T-helper 9 cell (primary cell): ENCODE results near the gene GMEB2.
"Not testable (repeated sequence)": the region's sequence is repeated elsewhere in the genome, so short reads cannot be mapped to it uniquely, and the experiment has no call there.

Experiments used
- DNase-seq: peaks from one replicate; pipeline ENCODE4 v3.0.0-alpha.2; 2020

Gene GMEB2

GRCh38 chr20:63636752-63637628 lies 10.1 kb upstream of the GMEB2 start:
- no peak for DNase-seq

GRCh38 chr20:63635431-63636141 lies 8.7 kb upstream of the GMEB2 start:
- DNase-seq: peak; percentile 60

- no peak for DNase-seq
Observed at GRCh38 chr20:63633732-63634131, 6.8 kb upstream of the GMEB2 start.

DNA sequence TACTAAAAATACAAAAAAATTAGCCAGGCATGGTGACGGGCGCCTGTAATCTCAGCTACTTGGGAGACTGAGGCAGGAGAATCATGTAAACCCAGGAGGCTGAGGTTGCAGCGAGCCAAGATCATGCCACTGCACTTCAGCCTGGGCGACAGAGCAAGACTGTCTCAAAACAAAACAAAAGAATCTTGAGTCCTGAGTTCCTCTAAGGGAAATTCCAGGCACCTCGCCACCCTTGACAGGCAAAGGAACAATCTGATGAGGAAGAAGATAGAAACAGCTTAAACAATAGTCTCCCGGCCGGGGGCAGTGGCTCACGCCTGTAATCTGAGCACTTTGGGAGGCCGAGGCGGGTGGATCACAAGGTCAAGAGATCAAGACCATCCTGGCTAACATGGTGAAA lies 4.5 kb upstream of the GMEB2 start:
- not testable (repeated sequence) for DNase-seq

DNA sequence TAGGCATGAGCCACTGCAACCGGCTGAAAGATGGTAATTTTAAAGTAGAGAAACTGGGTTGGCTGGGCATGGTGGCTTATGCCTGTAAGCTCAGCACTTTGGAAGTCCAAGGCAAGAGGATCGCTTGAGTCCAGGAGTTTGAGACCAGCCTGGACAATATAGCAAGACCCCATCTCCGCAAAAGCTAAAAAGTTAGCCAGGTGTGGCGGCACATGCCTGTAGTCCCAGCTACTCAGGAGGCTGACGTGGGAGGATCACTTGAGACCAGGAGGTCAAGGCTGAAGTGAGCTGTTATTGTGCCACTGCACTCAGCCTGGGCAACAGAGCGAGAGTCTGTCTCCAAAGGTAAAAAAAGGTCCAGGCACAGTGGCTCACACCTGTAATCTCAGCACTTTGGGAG lies 4.1 kb upstream of the GMEB2 start:
- DNase-seq: not testable (repeated sequence)

GRCh38 chr20:63628246-63628975 lies 1.5 kb upstream of the GMEB2 start:
- DNase-seq: no peak

- DNase-seq: no peak
Observed at GRCh38 chr20:63627751-63628245, 897 bp upstream of the GMEB2 start.

DNA sequence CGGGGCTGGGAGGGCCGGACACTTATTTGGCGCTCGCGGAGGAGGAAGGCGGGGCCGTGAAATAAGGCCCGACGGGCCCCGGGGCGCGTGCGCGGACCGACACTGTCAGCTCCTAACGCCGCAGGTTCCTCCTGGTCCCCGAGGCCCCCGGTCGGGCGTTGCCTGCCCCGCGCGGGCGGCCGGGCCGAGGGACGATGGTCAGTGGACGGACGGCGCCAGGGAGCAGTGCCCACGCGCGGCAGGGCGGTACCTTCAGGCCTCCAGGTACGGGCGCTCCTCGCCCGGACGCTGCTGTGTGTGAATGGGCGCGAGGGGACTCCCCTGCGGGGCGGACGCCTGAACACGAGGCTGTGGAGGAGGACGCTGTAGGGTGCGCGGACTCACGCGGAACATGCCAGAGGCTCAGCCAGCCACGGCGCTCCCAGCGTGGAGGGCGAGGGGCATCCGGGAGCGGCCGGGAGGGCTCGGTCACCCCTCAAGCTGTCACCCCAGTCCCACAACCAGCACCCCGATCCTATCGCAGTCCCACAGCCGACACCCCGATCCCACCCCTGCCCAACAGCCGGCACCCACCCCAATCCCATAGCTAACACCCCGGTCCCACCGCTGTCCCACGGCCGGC lies 339 bp upstream of the GMEB2 start:
- peak; percentile 91 for DNase-seq

DNA sequence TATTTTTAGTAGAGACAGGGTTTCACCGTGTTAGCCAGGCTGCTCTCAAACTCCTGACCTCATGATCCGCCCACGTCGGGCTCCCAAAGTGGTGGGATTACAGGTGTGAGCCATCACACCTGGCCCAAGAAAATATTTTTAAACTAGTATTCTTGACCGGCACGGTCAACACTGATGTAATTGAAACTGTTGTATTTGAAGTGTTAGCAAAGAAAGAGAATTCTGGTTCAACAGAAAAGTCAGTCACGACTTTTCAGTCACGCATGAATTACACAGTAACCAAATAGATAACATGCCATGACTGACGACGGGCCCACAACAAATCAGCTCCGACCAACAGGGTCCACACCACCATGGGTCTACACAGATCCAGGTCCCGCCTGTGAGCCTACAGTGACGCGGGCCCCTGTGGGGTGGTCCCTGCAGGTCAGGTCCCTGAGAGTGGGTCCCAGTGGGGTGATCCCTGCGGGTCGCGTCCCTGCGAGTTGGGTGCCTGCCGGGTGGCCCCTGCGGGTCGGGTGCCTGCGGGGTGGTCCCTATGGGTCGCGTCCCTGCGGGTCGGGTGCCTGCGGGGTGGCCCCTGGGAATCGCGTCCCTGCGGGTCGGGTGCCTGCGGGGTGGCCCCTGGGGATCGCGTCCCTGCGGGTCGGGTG lies 1.0 kb downstream of the GMEB2 start:
- DNase-seq: no peak

- DNase-seq: no peak
Observed at GRCh38 chr20:63624486-63624885, 2.4 kb downstream of the GMEB2 start.

DNA sequence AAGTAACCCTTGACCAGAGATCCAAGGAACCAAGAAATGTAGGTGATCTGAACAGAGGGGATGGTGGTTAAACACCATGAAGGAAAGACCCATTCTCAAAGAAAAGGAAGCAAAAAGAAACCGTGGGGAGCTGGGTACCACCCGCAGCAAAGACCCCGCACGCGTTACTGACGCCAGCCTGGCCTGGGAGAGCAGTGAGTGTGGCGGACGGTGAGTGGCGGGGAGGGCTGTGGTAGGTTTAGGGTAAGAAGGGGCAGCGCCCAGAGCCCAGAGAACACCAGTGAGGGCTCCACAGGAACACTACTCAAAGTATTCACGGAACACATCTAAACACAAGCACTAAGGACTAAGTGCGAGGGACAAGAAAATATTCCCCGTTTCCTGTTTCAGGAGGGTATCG lies 4.2 kb downstream of the GMEB2 start:
- DNase-seq: no peak

DNA sequence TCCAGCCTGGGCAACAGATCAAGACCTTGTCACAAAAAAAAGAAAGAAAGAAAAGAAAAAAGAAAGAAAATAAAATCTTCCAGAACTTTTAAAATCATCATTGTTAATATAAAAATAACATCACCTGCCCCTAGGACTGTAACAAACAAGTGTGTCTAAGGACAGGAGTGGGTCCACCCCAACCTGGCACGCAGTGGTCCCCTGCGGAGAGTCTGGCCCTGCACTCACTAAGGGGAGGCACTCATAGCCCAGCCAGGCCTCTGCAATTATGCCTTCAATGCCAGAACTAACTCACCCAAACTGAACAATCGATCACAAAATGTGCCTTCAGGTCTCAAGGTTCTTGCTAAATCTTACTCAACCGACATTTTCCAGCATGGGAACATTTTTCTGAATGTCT lies 4.8 kb downstream of the GMEB2 start:
- DNase-seq: no peak

DNA sequence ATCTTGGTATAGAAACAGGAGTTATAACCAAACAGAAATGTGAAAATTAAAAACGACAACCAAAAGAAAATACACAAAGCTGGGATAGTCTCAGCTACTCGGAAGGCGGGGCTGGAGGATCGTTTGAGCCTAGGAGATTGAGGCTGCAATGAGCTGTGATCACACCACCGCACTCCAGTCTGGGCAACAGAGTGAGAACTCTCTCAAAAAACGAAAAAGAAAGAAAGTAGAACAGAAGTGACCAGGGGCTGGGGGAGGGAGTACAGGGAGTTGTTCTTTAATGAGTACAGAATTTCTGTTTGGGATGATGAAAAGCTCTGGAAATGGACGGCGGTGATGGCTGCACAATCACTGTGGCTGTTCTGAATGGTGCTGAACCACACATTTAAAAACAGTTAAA lies 5.9 kb downstream of the GMEB2 start:
- DNase-seq: no peak

DNA sequence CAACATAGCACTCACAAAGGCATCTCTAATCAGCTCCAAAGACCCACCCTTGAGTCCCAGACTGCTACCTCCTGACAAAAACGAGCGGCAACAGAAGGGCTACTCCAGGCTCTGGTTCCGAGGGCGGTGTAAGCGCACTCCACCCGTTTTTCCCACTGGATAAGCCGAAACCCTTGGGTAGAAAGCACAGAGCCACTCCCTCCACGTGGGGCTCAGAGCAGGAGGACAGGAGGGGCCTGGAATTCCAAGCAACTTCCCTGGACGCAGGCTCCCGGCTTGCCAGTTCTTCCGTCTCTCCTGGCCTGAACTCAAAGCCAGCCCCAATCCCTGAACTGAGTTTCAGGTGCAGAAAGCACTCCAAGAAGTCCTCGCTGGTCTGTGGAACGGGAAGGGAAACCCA lies 7.4 kb downstream of the GMEB2 start:
- no peak for DNase-seq

DNA sequence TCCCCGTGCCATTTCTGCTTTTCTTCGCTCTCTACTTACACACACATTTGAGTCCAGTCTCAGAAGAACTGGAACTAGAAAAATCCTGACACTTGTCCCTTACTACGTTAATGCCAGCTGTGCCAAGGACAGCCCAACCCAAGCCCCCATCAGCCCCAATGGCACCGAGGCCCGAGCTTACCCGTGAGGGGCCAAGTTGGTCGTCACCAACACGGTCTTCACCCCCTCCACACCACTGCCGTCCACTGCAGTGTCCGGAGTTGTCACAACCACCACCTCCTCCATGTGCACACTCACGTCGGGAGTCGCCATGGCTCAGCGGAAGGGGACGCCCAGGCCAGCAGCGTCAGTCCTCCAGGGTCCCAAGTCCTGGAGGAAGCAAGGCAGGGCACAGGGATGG lies 7.8 kb downstream of the GMEB2 start:
- DNase-seq: no peak

GRCh38 chr20:63618291-63618980 lies 8.5 kb downstream of the GMEB2 start:
- no peak for DNase-seq

DNA sequence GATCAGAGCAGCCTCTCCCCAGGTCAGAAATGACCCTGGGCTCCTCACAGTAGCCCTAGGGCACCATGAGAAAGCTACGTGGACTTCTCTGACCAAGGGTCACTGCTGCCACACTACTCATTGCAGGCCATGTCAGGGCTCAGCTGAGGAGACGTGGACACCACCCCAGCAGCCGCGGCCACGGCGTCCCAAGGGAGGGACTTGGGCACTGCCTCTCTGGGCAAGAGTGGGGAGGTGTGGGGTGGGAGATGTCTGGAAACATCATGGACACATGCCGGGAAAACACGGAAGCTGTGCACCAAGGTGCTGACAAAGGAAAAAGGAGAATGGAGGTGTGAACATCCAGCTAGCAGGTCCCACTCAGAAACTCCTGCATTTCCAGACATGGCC lies 9.0 kb downstream of the GMEB2 start:
- no peak for DNase-seq

DNA sequence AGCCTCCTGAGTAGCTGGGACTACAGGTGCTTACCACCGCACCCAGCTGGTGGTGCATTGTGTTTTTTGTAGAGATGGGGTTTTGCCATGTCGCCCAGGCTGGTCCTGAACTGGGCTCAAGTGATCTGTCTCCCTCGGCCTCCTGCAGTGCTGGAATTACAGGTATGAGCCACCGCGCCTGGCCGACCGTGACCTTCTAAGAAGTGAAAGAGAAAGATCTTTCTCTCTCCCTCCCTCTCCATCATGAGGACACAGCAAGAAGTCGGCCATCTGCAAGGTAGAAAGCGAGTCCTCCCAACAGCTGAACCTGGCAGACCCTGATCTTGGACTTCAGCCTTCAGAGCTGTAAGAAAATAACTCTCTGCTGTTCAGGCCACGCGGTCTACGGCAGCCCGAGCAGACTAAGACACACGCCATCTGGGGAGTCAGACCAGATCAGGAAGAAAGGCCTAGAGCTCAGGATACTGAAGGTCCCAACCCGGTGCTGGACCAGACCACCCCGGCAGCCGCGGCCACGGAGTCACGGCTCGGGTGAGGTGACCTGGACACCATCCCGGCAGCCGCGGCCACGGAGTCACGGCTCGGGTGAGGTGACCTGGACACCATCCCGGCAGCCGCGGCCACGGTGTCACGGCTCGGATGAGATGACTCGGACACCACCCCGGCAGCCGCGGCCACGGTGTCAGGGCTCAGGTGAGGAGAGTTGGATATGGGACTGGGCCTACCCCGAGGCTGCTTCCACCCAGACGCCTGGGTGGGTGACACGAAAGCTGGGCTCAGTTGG lies 9.6 kb downstream of the GMEB2 start:
- DNase-seq: no peak

DNA sequence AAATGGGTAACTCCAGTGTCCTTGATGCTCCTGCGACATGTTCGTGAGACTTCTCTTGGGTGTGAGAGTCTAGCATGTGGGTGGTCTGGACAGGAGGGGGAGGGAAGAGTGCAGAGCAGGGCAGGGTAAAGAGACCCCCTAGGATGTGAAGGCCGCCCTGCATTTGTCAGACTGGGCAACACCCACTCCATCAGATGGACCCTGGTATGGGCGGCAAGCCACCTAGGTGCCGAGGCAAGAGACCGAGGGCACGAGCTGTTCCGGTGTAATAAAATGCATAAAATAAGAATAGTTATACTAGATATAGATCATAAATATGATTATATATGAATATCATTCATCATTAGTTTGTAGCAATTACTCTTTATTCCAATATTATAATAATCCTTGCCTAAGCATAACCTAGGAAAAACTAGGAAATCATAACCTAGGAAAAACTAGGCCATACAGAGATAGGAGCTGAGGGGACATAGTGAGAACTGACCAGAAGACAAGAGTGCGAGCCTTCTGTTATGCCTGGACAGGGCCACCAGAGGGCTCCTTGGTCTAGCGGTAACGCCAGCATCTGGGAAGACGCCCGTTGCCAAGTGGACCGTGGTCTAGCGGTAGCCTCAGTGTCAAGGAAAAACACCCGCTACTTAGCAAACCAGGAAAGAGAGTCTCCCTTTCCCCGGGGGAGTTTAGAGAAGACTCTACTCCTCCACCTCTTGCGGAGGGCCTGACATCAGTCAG lies 12.9 kb downstream of the GMEB2 start:
- not testable (repeated sequence) for DNase-seq

GRCh38 chr20:63612276-63612931 lies 14.5 kb downstream of the GMEB2 start:
- no peak for DNase-seq
